Astrocyte (in vitro differentiated cells and primary cell): ENCODE data around the gene TRIP4. TPM values are rescaled to one million over a fixed set of nuclear protein-coding genes. Genes with fewer than 3 reads are reported as not detected.

Experiments
- DNase-seq: peaks from one replicate; pipeline ENCODE4 v3.0.0-alpha.2; 2010; ENCODE audit warnings: low read depth
- FAIRE-seq: peaks from 2 replicates; lab custom pipeline; 2011; peaks lifted over from hg19 to GRCh38; lab: Jason Lieb, UNC
- H2AFZ ChIP-seq: 2 replicates; pipeline ENCODE4 v1.6.0; 2012; ENCODE audit warnings: low read depth, low read length, inconsistent platforms
- H3K27ac ChIP-seq: 2 replicates; pipeline ENCODE4 v1.5.1; 2011; ENCODE audit warnings: low read depth, low read length, inconsistent platforms
- H3K27me3 ChIP-seq: 2 replicates; pipeline ENCODE4 v1.6.0; 2011; ENCODE audit warnings: low read length, inconsistent platforms; ENCODE audit not compliant: insufficient read depth
- H3K36me3 ChIP-seq: 2 replicates; pipeline ENCODE4 v1.5.1; 2011; ENCODE audit warnings: low read length, inconsistent platforms; ENCODE audit not compliant: insufficient read depth
- H3K4me1 ChIP-seq: 2 replicates; pipeline ENCODE4 v1.5.1; 2011; ENCODE audit warnings: low read length, inconsistent platforms; ENCODE audit not compliant: insufficient read depth
- H3K4me2 ChIP-seq: 2 replicates; pipeline ENCODE4 v1.6.0; 2012; ENCODE audit warnings: low read length, inconsistent platforms
- H3K4me3 ChIP-seq: 2 replicates; pipeline ENCODE4 v1.5.1; 2011; ENCODE audit warnings: low read depth, mild to moderate bottlenecking, low read length, inconsistent platforms; ENCODE audit not compliant: insufficient read depth
- H3K79me2 ChIP-seq: 2 replicates; pipeline ENCODE4 v1.6.0; 2012; ENCODE audit warnings: mild to moderate bottlenecking, low read length, inconsistent platforms; ENCODE audit not compliant: insufficient read depth
- H3K9ac ChIP-seq: 2 replicates; pipeline ENCODE4 v1.6.0; 2012; ENCODE audit warnings: mild to moderate bottlenecking, low read length, inconsistent platforms
- H3K9me3 ChIP-seq: 2 replicates; pipeline ENCODE4 v1.5.1; 2012; ENCODE audit warnings: low read depth, mild to moderate bottlenecking, low read length, inconsistent platforms; ENCODE audit not compliant: insufficient read depth
- H4K20me1 ChIP-seq: 2 replicates; pipeline ENCODE4 v1.6.0; 2012; ENCODE audit warnings: low read length, inconsistent platforms; ENCODE audit not compliant: insufficient read depth
- H3K27ac Mint-ChIP-seq: one replicate; pipeline ENCODE4 v1.8.0; 2021; ENCODE audit warnings: mild to moderate bottlenecking, mixed read lengths; ENCODE audit not compliant: unreplicated experiment
- H3K27me3 Mint-ChIP-seq: one replicate; pipeline ENCODE4 v1.8.0; 2021; ENCODE audit warnings: low read depth, mixed read lengths; ENCODE audit not compliant: unreplicated experiment
- H3K36me3 Mint-ChIP-seq: one replicate; pipeline ENCODE4 v1.8.0; 2021; ENCODE audit warnings: low read depth, mixed read lengths; ENCODE audit not compliant: unreplicated experiment
- H3K4me1 Mint-ChIP-seq: one replicate; pipeline ENCODE4 v1.8.0; 2021; ENCODE audit warnings: low read depth, mixed read lengths; ENCODE audit not compliant: unreplicated experiment
- H3K4me3 Mint-ChIP-seq: one replicate; pipeline ENCODE4 v1.8.0; 2021; ENCODE audit warnings: mild to moderate bottlenecking, moderate library complexity, mixed read lengths; ENCODE audit not compliant: unreplicated experiment
- H3K9me3 Mint-ChIP-seq: one replicate; pipeline ENCODE4 v1.8.0; 2021; ENCODE audit warnings: mild to moderate bottlenecking, mixed read lengths; ENCODE audit not compliant: unreplicated experiment
- CTCF ChIP-seq: IDR thresholded peaks from 2 replicates; pipeline ENCODE4 v1.5.1; 2011; ENCODE audit warnings: low read depth, mild to moderate bottlenecking, inconsistent platforms, low read length, moderate library complexity; ENCODE audit not compliant: insufficient read depth
- EZH2 ChIP-seq: IDR thresholded peaks from 2 replicates; pipeline ENCODE4 v1.6.1; 2012; ENCODE audit warnings: mild to moderate bottlenecking, low read length, inconsistent platforms; ENCODE audit not compliant: insufficient read depth
- total RNA-seq: library from RNA; stranded (reverse); gene quantifications from 2 replicates; pipeline ENCODE4 v1.2.1, GENCODE V29; 2021

TRIP4 gene
- total RNA-seq, 1 donor from 2014 or later, result 40.7 TPM

GRCh38 chr15:64400583-64400982, 12.9 kb downstream of the TRIP4 start:
- peaks cover 28% of the 10 kb centered on the region for H3K36me3 ChIP-seq
- H3K4me2 ChIP-seq, result no peak overlapping the region
- H3K4me3 ChIP-seq, result no peak overlapping the region
- no peak overlapping the region for H3K27ac ChIP-seq
- H3K9me3 ChIP-seq, result no peaks in the 10 kb centered on the region
- H3K27ac Mint-ChIP-seq, result no peak overlapping the region
- FAIRE-seq (no peak), DNase-seq (no peak)
- peaks cover 17% of the 10 kb centered on the region for H3K36me3 Mint-ChIP-seq
- no peaks in the 10 kb centered on the region for H3K27me3 Mint-ChIP-seq
- H2AFZ ChIP-seq, result no peak overlapping the region
- no peaks in the 10 kb centered on the region for H4K20me1 ChIP-seq
- no peak overlapping the region for H3K9ac ChIP-seq
- H3K27me3 ChIP-seq, result no peaks in the 10 kb centered on the region
- no peaks in the 10 kb centered on the region for H3K9me3 Mint-ChIP-seq
- TF ChIP-seq EZH2, result no peak
- no peak for TF ChIP-seq CTCF
- no peaks in the 10 kb centered on the region for H3K4me1 ChIP-seq
- H3K79me2 ChIP-seq, result no peaks in the 10 kb centered on the region
- H3K4me3 Mint-ChIP-seq, result no peak overlapping the region
- peaks cover 5% of the 10 kb centered on the region for H3K4me1 Mint-ChIP-seq

- no peak overlapping the region for H3K27ac ChIP-seq
- H3K79me2 ChIP-seq, result no peaks in the 10 kb centered on the region
- H3K9me3 ChIP-seq, result no peaks in the 10 kb centered on the region
- Mint-ChIP-seq H3K27me3 (no peaks in the 10 kb centered on the region), H3K4me1 (no peaks in the 10 kb centered on the region), H3K9me3 (no peaks in the 10 kb centered on the region), H3K27ac (no peak overlapping the region), H3K4me3 (no peak overlapping the region), H3K36me3 (peaks cover 20% of the 10 kb centered on the region)
- no peak for TF ChIP-seq EZH2
- no peak for TF ChIP-seq CTCF
- no peak overlapping the region for H3K4me2 ChIP-seq
- H3K9ac ChIP-seq, result no peak overlapping the region
- DNase-seq, result no peak
- no peak for FAIRE-seq
- no peak overlapping the region for H2AFZ ChIP-seq
- no peaks in the 10 kb centered on the region for H3K4me1 ChIP-seq
- H3K36me3 ChIP-seq, result peaks cover 31% of the 10 kb centered on the region
- no peaks in the 10 kb centered on the region for H3K27me3 ChIP-seq
- no peak overlapping the region for H3K4me3 ChIP-seq
- H4K20me1 ChIP-seq, result peaks cover 3% of the 10 kb centered on the region
These were observed 24.6 kb downstream of the TRIP4 start for GRCh38 chr15:64412216-64412615.

GRCh38 chr15:64422697-64423096, 35.1 kb downstream of the TRIP4 start:
- no peak for DNase-seq
- Histone ChIP-seq H3K9ac (no peak overlapping the region), H2AFZ (no peak overlapping the region), H4K20me1 (peaks cover 6% of the 10 kb centered on the region), H3K4me2 (no peak overlapping the region), H3K4me1 (no peaks in the 10 kb centered on the region), H3K79me2 (no peaks in the 10 kb centered on the region), H3K9me3 (no peaks in the 10 kb centered on the region), H3K27me3 (no peaks in the 10 kb centered on the region), H3K36me3 (peaks cover 39% of the 10 kb centered on the region), H3K4me3 (no peak overlapping the region), H3K27ac (no peak overlapping the region)
- no peaks in the 10 kb centered on the region for H3K4me1 Mint-ChIP-seq
- H3K27ac Mint-ChIP-seq, result no peak overlapping the region
- no peak overlapping the region for H3K4me3 Mint-ChIP-seq
- TF ChIP-seq EZH2 (no peak), CTCF (no peak)
- no peak for FAIRE-seq
- H3K9me3 Mint-ChIP-seq, result no peaks in the 10 kb centered on the region
- peaks cover 12% of the 10 kb centered on the region for H3K36me3 Mint-ChIP-seq
- H3K27me3 Mint-ChIP-seq, result no peaks in the 10 kb centered on the region
